HCT116 (cell line): ENCODE measurements around the gene ABCC10. TPM values are rescaled to one million over a fixed set of nuclear protein-coding genes. Genes with fewer than 3 reads are reported as not detected.

ENCODE experiments used
- ATAC-seq: fragments of 200-7000 bp; cut with Tn5 transposase; 2 replicates; pipeline ENCODE4 v1.9.1; 2020; ENCODE audit warnings: mild to moderate bottlenecking, moderate library complexity
- BruUV-seq: library from RNA; stranded (reverse); fragments of 400-500 nt; replicated peaks from 2 replicates; lab custom pipeline; 2021; lab: Mats Ljungman, UMichigan
- CTCF ChIA-PET: fragments of 300-600 bp; sonication (Branson Sonifier 250); formaldehyde crosslinking; loops from one replicate; lab custom pipeline; 2021; ENCODE audit warnings: antibody characterized with exemption; lab: Charles Lee
- POLR2A ChIA-PET: fragments of 300-600, 350-600 bp; sonication (Branson Sonifier 250); formaldehyde crosslinking; loops from one replicate; lab custom pipeline; 2021; ENCODE audit warnings: antibody characterized with exemption; lab: Charles Lee
- RAD21 ChIA-PET, 2 experiments: fragments of 300-600 bp; sonication (Branson Sonifier 250); formaldehyde crosslinking; loops; one replicate each; lab custom pipeline; 2023; ENCODE audit warnings: low total read pairs in 2 of 2; ENCODE audit not compliant: uncharacterized antibody in 2 of 2, unreplicated experiment in 2 of 2, low non-redundant PET in 1 of 2; lab: Charles Lee
- DNase-seq: peaks from one replicate; pipeline ENCODE4 v3.0.0-alpha.2; 2010; ENCODE audit warnings: low read depth, low spot score
- H2AFZ ChIP-seq: fragments of 200-600 bp; shearing (Covaris generic), sonication (generic); 2 replicates; pipeline ENCODE4 v1.6.1; 2017; ENCODE audit warnings: low read depth, mixed run types, mixed read lengths, antibody characterized with exemption, low read length; ENCODE audit not compliant: poor library complexity, severe bottlenecking
- H3K27ac ChIP-seq: 2 replicates; pipeline ENCODE4 v1.5.1; 2012; ENCODE audit warnings: low read depth, low read length
- H3K27me3 ChIP-seq: fragments of 200-600 bp; sonication (generic); 2 replicates; pipeline ENCODE4 v1.6.1; 2016; ENCODE audit warnings: mixed run types, low read length, mixed read lengths; ENCODE audit not compliant: insufficient read depth
- H3K36me3 ChIP-seq, 2 experiments: fragments of 200-500 bp in 1 of 2; fragments of 200-600 bp in 1 of 2; sonication (Bioruptor generic) in 1 of 2; sonication (generic) in 1 of 2; 2 replicates each; pipeline versions ENCODE4 v1.5.1 to v1.6.1; 2014 to 2016; ENCODE audit warnings: low read length in 2 of 2, inconsistent platforms in 1 of 2, mixed read lengths in 1 of 2, mixed run types in 1 of 2; ENCODE audit not compliant: insufficient read depth in 2 of 2, control insufficient read depth in 1 of 2
- H3K4me1 ChIP-seq, 2 experiments: fragments of 200-600 bp in 1 of 2; sonication (generic) in 1 of 2; 2 replicates each; pipeline versions ENCODE4 v1.5.1 to v1.6.1; 2012 to 2017; ENCODE audit warnings: low read length in 2 of 2, inconsistent platforms in 1 of 2, mild to moderate bottlenecking in 1 of 2, mixed read lengths in 1 of 2, mixed run types in 1 of 2, moderate library complexity in 1 of 2; ENCODE audit not compliant: insufficient read depth in 2 of 2, control insufficient read depth in 1 of 2
- H3K4me2 ChIP-seq: fragments of 200-600 bp; sonication (generic); 2 replicates; pipeline ENCODE4 v1.6.1; 2017; ENCODE audit warnings: mixed run types, low read length, mixed read lengths
- H3K4me3 ChIP-seq, 2 experiments: fragments of 200-600 bp in 1 of 2; sonication (generic) in 1 of 2; replicated peaks in 1 of 2; 2 replicates each; pipeline ENCODE4 v1.5.1; 2011 to 2016; ENCODE audit warnings: low read length in 2 of 2, control low read depth in 1 of 2, low read depth in 1 of 2, mild to moderate bottlenecking in 1 of 2, mixed read lengths in 1 of 2, mixed run types in 1 of 2
- H3K79me2 ChIP-seq: fragments of 200-600 bp; sonication (generic); 2 replicates; pipeline ENCODE4 v1.6.1; 2017; ENCODE audit warnings: mild to moderate bottlenecking, mixed run types, low read length, moderate library complexity, mixed read lengths; ENCODE audit not compliant: insufficient read depth
- H3K9ac ChIP-seq: fragments of 200-600 bp; sonication (generic); 2 replicates; pipeline ENCODE4 v1.6.1; 2016; ENCODE audit warnings: low read length, mixed read lengths
- H3K9me2 ChIP-seq: fragments of 200-600 bp; sonication (generic), shearing (Covaris generic); 2 replicates; pipeline ENCODE4 v1.6.1; 2017; ENCODE audit warnings: mixed run types, mild to moderate bottlenecking, moderate library complexity; ENCODE audit not compliant: insufficient read depth
- H3K9me3 ChIP-seq, 2 experiments: fragments of 200-500 bp in 1 of 2; fragments of 200-600 bp in 1 of 2; sonication (Bioruptor generic) in 1 of 2; sonication (generic) in 1 of 2; 2 replicates each; pipeline ENCODE4 v1.6.1; 2014 to 2017; ENCODE audit warnings: low read length in 2 of 2, mixed read lengths in 2 of 2, inconsistent platforms in 1 of 2, low read depth in 1 of 2, mild to moderate bottlenecking in 1 of 2, mixed run types in 1 of 2, moderate library complexity in 1 of 2; ENCODE audit not compliant: control insufficient read depth in 1 of 2, insufficient read depth in 1 of 2
- H4K20me1 ChIP-seq: fragments of 200-600 bp; sonication (generic), shearing (Covaris generic); 2 replicates; pipeline ENCODE4 v1.6.1; 2017; ENCODE audit warnings: mixed run types, mild to moderate bottlenecking, moderate library complexity; ENCODE audit not compliant: insufficient read depth
- CBX3 ChIP-seq: IDR thresholded peaks from 2 replicates; pipeline ENCODE4 v1.6.1; 2012; ENCODE audit warnings: low read depth
- CEBPB ChIP-seq: IDR thresholded peaks from 2 replicates; pipeline ENCODE4 v1.6.1; 2012; ENCODE audit warnings: low read depth
- SRF ChIP-seq: IDR thresholded peaks from 2 replicates; pipeline ENCODE4 v1.6.1; 2012; ENCODE audit warnings: low read depth
- TCF7L2 ChIP-seq: IDR thresholded peaks from 2 replicates; pipeline ENCODE4 v1.7.0; 2011; ENCODE audit warnings: borderline replicate concordance, inconsistent platforms; ENCODE audit not compliant: insufficient read depth, insufficient read length; ENCODE audit errors: extremely low read depth
- ZNF274 ChIP-seq: fragments of 200-500 bp; sonication (Bioruptor generic); IDR thresholded peaks from 2 replicates; pipeline ENCODE4 v1.6.1; 2014; ENCODE audit warnings: mild to moderate bottlenecking, low read depth, low read length, inconsistent platforms
- intact Hi-C: fragments of 100-400 bp; cut with micrococcal nuclease; formaldehyde crosslinking; loops from 2 replicates; pipeline ENCODE4 v1.10.0; 2022
- total RNA-seq: library from RNA; stranded (reverse); gene quantifications from one replicate; pipeline ENCODE4 v1.2.1, GENCODE V29; 2021; ENCODE audit not compliant: unreplicated experiment
- TF ChIP-seq, protein P1 (sequence below), 3 experiments: fragments of 200-600 bp in 1 of 3; sonication (generic) in 1 of 3; IDR thresholded peaks in 2 of 3; conservative IDR thresholded peaks in 1 of 3; 2 replicates each; pipeline ENCODE4 v1.5.1; 2012 to 2017; ENCODE audit warnings: low read depth in 2 of 3, low read length in 2 of 3, antibody characterized with exemption in 1 of 3, borderline replicate concordance in 1 of 3, control low read depth in 1 of 3, mild to moderate bottlenecking in 1 of 3, mixed read lengths in 1 of 3, mixed run types in 1 of 3, moderate library complexity in 1 of 3; ENCODE audit not compliant: insufficient read depth in 1 of 3
- TF ChIP-seq, protein P2 (sequence below): IDR thresholded peaks from 2 replicates; pipeline ENCODE4 v1.6.1; 2012; ENCODE audit warnings: low read depth

Gene ABCC10
- total RNA-seq, 1 experiment from 2014 or later, result 29.9 TPM

GRCh38 chr6:43481075-43481474, 53.7 kb downstream of the ABCC10 start:
- no peaks in the 10 kb centered on the region for H3K36me3 ChIP-seq
- TF ChIP-seq, protein P1, sequence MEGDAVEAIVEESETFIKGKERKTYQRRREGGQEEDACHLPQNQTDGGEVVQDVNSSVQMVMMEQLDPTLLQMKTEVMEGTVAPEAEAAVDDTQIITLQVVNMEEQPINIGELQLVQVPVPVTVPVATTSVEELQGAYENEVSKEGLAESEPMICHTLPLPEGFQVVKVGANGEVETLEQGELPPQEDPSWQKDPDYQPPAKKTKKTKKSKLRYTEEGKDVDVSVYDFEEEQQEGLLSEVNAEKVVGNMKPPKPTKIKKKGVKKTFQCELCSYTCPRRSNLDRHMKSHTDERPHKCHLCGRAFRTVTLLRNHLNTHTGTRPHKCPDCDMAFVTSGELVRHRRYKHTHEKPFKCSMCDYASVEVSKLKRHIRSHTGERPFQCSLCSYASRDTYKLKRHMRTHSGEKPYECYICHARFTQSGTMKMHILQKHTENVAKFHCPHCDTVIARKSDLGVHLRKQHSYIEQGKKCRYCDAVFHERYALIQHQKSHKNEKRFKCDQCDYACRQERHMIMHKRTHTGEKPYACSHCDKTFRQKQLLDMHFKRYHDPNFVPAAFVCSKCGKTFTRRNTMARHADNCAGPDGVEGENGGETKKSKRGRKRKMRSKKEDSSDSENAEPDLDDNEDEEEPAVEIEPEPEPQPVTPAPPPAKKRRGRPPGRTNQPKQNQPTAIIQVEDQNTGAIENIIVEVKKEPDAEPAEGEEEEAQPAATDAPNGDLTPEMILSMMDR (IDR thresholded peaks at IDR 0.05 in 2 of 3, conservative IDR thresholded peaks at IDR 0.05 in 1 of 3; ENCODE audit: borderline replicate concordance in 1 of 3, insufficient read depth in 1 of 3, low read depth in 2 of 3, low read length in 2 of 3), result no peak
- TF ChIP-seq TCF7L2, result no peak
- TF ChIP-seq, protein P2, sequence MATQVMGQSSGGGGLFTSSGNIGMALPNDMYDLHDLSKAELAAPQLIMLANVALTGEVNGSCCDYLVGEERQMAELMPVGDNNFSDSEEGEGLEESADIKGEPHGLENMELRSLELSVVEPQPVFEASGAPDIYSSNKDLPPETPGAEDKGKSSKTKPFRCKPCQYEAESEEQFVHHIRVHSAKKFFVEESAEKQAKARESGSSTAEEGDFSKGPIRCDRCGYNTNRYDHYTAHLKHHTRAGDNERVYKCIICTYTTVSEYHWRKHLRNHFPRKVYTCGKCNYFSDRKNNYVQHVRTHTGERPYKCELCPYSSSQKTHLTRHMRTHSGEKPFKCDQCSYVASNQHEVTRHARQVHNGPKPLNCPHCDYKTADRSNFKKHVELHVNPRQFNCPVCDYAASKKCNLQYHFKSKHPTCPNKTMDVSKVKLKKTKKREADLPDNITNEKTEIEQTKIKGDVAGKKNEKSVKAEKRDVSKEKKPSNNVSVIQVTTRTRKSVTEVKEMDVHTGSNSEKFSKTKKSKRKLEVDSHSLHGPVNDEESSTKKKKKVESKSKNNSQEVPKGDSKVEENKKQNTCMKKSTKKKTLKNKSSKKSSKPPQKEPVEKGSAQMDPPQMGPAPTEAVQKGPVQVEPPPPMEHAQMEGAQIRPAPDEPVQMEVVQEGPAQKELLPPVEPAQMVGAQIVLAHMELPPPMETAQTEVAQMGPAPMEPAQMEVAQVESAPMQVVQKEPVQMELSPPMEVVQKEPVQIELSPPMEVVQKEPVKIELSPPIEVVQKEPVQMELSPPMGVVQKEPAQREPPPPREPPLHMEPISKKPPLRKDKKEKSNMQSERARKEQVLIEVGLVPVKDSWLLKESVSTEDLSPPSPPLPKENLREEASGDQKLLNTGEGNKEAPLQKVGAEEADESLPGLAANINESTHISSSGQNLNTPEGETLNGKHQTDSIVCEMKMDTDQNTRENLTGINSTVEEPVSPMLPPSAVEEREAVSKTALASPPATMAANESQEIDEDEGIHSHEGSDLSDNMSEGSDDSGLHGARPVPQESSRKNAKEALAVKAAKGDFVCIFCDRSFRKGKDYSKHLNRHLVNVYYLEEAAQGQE, result no peak
- no peak for TF ChIP-seq CBX3
- TF ChIP-seq CEBPB, result peak; percentile 79
- no peak for TF ChIP-seq ZNF274
- TF ChIP-seq SRF, result no peak
- TF ChIP-seq, all 23 proteins: peak for 1
- intact Hi-C loops, result no loop called here
- Histone ChIP-seq H3K4me2 (peak overlapping the region; percentile 60), H2AFZ (no peak overlapping the region), H3K9me2 (no peaks in the 10 kb centered on the region), H3K9me3 (no peaks in the 10 kb centered on the region), H3K9ac (no peak overlapping the region), H3K27me3 (no peaks in the 10 kb centered on the region), H4K20me1 (no peaks in the 10 kb centered on the region), H3K4me3 (no peak overlapping the region), H3K27ac (no peak overlapping the region; the same call in 1 of the 2 replicates), H3K4me1 (peaks cover 9 to 45% of the 10 kb centered on the region in 2 experiments; a peak in 3 of 4 replicates), H3K79me2 (peaks cover 75% of the 10 kb centered on the region)
- ChIA-PET POLR2A (interaction anchor here (0.6 to 0.7 kb wide), 3 partner anchors 284 to 592 kb away, joined by 3 to 6 read pairs (median 4); no protein-coding TSS in a partner anchor), CTCF (interaction anchor here (0.7 kb wide), 1 partner anchor 12 kb away, joined by 5 read pairs; no protein-coding TSS in a partner anchor), RAD21 (no interaction called here)
- DNase-seq (no peak), ATAC-seq (no peak)
- BruUV-seq, result no TSS peak
